GM20431 (cell line): Measurements from ENCODE around the gene GLCE.

Experiments
- in situ Hi-C: fragments of 300-500 bp; cut with MseI, MboI; formaldehyde crosslinking; loops from one replicate; pipeline ENCODE4 v1.15.0; 2020; ENCODE audit warnings: low sequenced_read_pairs; ENCODE audit not compliant: unreplicated experiment

Gene GLCE

DNA sequence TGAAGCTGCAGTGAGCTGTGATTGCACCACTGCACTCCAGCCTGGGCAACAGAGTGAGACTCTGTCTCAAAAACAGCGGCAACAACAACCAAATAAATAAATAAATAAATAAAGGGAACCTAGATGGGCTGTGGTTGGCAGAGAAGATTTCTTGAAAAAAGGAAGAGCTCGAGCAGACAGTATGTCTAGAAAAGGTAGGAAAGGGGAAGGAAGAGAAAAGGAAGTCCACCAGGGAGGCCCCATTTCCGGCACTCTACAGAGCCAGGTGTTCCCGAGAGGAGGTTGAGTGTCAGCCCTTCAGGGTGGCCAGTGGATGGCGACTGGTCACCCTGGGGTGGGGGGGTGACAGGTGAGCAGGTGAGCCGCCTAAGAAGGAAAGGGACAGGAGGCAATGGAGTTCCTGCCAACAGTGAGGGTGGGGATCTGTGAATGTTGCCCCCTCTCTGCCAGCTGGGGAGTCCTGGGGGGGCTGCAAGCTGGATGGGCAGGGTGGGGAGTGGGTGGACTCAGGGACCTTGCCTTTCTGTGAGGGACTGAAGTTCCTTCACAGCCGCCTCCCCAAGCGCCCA, 153.1 kb downstream of the GLCE start:
- in situ Hi-C loops: no loop called here

DNA sequence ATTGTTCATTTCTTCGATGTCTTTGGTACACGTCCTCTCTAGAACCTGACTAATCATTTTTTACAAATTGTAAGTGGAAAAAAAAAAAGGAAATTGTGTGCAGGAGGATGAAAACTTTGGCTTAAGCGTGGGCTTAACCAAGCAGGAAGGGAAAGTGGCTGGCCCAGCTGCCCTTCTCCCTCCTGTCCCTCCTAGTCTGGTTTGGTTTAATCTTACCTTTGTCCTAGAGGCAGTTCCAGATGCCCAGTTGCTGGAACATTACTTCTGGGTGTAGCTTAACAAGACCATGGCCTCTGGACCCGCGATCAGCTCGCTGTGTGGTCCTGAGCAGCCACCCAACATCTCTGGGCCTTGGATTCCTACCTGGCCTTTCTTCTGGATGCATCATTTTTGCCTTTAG, 153.7 kb downstream of the GLCE start:
- in situ Hi-C loops: no loop called here

DNA sequence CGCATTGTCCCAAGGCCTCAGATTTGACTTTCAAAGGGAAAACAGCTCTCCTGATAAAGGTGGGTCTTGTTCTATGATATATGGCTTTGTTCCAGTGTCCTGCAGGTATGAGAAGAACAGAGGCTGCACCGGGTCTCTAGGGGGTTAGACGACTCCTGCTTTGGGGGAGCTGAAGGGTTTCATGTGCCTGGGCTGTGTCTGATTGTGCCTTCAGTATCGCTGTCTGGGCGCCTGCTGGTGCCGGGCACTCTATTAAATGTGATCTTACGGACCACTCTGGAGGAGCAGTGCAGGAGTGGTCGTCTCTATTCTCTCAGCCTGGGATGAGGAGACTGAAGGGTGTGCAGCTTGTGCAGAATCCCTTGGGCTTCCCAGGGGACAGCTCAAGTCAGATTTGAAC, 154.3 kb downstream of the GLCE start:
- in situ Hi-C loops: no loop called here

DNA sequence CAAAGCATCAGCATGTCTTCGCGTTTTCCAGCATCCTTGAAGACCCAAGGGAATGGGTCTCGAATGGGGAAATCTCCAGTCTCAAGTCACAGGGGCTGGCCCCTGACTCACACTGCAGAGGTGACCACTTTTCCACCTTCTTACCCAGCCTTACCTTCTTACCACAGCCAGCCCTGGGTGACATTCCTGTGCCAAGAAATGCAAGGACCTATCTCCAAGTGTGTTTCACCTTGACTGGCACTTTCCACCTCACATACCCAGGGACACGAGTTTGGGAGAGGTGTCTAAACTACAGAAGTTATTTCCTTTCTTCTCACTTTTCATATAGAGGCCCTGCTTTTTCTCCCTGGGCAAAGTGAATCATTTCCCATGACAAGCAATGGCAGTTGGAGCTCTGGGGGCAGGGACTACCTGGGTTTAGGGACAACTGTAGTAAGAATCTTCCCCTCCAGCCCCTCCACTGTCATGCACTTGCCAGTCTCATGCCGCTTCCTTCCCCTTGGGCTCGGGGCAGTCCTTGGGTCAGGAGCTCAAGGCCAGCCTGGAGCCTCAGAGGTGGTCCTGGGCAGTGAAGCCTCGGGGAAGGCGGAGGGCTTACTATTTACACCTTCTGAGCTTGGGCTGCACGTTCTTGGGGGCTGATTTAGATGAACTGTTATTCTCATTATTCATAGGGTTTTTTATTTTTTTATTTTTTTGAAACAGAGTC, 155.1 kb downstream of the GLCE start:
- in situ Hi-C loops: no loop called here

DNA sequence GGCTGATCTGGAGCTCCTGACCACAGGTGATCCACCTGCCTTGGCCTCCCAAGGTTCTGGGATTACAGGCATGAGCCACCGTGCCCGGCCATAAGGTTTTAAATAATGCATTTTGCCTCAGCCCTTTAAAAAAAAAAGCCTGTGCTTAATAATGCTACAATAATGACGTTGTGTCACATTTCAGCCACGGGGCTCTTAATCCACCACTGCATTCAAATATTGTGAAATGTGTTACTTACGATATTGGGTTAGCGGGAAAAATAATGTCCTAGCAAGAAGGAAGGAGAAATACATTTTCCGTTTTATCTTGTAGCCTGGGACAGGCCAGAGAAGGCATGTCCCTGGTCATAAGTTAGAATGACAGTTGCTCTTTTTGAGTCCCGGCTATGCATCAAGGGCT, 155.9 kb downstream of the GLCE start:
- in situ Hi-C loops: no loop called here

DNA sequence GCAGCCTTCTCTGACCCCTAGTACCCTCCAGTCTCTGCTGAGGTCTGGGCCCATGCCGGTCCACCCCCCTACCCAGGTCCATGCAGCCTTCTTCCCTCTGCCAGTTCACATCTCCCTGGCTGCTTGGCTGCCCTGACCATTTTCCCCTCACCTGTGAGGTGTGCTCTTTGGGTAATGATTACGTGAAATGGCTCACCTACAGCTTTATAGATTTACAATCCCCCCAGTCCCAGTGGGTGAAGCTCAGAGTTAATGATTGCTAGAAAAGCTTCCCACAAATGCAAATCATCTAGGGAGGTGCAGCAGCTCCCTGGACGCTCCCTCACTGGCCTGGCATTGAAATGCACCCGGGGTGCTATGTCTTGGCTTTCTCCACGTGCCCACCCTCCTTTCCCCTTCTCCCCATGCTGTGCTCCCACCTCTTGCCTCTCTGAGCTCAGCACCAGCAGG, 157.0 kb downstream of the GLCE start:
- in situ Hi-C loops: no loop called here

DNA sequence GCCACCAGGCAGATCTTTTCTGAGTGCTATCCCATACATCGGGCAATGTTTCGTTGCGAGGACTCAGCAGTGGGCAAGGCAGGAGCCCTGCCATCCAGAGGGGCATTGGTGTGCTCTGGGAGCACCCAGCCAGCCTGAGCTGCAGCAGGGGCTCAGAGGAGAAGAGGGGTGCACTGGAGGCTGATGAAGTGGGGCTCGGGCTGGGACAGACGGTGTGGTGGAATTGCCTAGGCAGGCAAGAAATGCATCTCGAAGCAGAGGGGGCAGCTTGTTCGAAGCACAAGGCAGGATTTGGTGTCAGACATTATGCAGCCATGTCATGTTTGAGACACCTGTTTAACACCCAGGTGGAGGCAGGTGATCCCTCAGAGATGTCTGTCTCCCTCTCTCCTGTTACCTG, 157.6 kb downstream of the GLCE start:
- in situ Hi-C loops: no loop called here

DNA sequence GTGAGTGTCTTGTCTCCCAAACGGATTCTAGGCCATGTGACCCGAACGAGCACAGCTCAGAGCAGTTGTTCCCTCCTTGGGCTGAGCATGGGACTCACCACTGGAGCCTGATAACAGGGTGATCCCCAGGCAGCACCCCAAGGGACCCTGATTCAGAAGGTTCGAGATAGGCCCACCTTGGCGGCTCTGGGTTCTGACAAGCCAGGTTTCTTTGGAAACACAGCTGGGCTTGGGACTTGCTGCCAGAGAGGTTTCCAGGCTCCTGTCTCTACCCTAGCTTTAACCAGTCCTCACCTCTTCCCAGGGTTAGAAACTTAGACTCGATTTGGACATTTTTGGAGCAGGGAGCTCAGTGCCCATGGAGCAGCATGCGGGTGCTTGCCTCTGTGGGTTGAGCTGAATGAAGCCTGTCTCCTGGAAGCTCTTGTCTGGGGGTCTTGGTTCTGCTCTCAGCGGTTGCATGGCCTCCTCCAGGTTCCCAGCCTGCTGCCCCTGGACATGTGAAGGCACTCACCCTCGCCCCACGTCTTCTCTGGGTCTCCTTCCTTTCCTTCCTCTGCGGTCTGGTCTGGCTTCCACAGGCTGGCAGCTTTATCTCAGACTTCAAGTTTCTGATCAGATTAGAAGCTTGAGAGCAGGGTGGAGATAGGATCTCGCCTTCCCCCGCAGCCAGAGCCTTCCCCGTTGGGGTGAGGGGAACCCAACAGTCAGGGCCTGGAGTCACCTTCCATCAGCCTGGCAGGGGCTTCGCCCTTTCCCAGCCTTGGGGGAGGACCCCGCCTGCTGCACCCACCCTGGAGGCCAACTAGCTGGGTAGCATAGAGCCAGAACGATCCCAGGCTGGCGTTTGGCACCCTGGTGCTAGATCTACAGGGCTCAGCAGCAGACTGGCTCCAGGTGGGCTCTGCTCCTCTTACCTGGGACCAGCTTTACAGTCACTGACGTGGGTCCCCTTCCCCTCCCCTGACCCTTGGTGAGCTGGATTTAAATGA, 159.2 kb downstream of the GLCE start:
- in situ Hi-C loops: no loop called here

DNA sequence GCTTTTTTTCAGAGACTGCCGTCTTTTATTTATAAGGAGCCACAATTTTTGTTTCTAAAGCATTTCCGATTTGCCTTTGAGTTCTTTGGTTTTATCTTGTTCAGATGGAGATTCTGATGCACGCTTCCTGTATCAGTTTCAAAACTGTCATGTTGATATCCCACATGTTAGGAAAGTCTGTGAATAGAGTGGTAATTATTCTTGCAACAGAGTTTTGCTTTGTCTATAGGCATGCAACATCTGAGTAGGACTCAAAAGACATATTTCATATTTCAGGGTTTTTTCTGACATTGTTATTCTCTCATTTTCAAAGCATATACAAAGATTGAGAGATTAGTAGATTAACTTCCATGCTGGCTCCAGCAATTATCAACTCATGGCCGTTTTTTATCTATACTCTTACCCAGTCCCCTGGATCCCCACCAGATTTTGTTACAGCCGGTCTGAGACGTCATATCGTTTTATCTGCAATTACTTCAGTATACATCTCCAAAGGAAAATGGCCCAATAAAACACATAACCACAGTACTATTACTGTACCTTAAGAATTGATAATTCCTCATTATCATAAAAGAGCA, 160.6 kb downstream of the GLCE start:
- in situ Hi-C loops: no loop called here
